Measurements from ENCODE around the gene CAMK1D.
"Not testable (repeated sequence)": the region's sequence is repeated elsewhere in the genome, so short reads cannot be mapped to it uniquely, and the experiment has no call there.

The CAMK1D gene

GRCh38 chr10:12709521-12709963, 360.2 kb downstream of the CAMK1D start:
- no peak for DNase-seq

GRCh38 chr10:12710157-12710556, 360.8 kb downstream of the CAMK1D start:
- DNase-seq = no peak

GRCh38 chr10:12710594-12711349, 361.4 kb downstream of the CAMK1D start:
- DNase-seq = peak; percentile 7

GRCh38 chr10:12711350-12711708, 362.0 kb downstream of the CAMK1D start:
- no peak for DNase-seq

GRCh38 chr10:12712293-12712983, 363.1 kb downstream of the CAMK1D start:
- DNase-seq = no peak

GRCh38 chr10:12712984-12713316, 363.6 kb downstream of the CAMK1D start:
- not testable (repeated sequence) for DNase-seq

GRCh38 chr10:12716042-12716441, 366.7 kb downstream of the CAMK1D start:
- DNase-seq = no peak

GRCh38 chr10:12717981-12718707, 368.8 kb downstream of the CAMK1D start:
- no peak for DNase-seq

GRCh38 chr10:12719365-12719764, 370.0 kb downstream of the CAMK1D start:
- DNase-seq = no peak

- no peak for DNase-seq
Measured at GRCh38 chr10:12720217-12720981, 371.1 kb downstream of the CAMK1D start.

GRCh38 chr10:12721334-12721733, 372.0 kb downstream of the CAMK1D start:
- DNase-seq = no peak

- no peak for DNase-seq
Measured at GRCh38 chr10:12723220-12723619, 373.9 kb downstream of the CAMK1D start.

- DNase-seq = no peak
Measured at GRCh38 chr10:12724807-12725579, 375.6 kb downstream of the CAMK1D start.

GRCh38 chr10:12725580-12725888, 376.2 kb downstream of the CAMK1D start:
- DNase-seq = not testable (repeated sequence)

GRCh38 chr10:12726971-12727831, 377.9 kb downstream of the CAMK1D start:
- DNase-seq = no peak

GRCh38 chr10:12727832-12728215, 378.5 kb downstream of the CAMK1D start:
- no peak for DNase-seq

- no peak for DNase-seq
Measured at GRCh38 chr10:12728494-12728893, 379.1 kb downstream of the CAMK1D start.

- DNase-seq = no peak
Measured at GRCh38 chr10:12729885-12730284, 380.5 kb downstream of the CAMK1D start.

- DNase-seq = no peak
Measured at GRCh38 chr10:12730809-12731519, 381.6 kb downstream of the CAMK1D start.

GRCh38 chr10:12733271-12733670, 383.9 kb downstream of the CAMK1D start:
- DNase-seq = no peak
